ENCODE results near the gene CARD9.

CARD9 gene

GRCh38 chr9:136377341-136378169 is 4.1 kb upstream of the CARD9 start:
- Histone ChIP-seq H3K9ac (ENCODE audit: low read length) (no peak overlapping the region), H3K4me1 (ENCODE audit: control insufficient read depth, low read depth, low read length) (no peaks in the 10 kb centered on the region), H3K27ac (ENCODE audit: low read length) (no peak overlapping the region), H3K36me3 (ENCODE audit: control insufficient read depth, low read depth, low read length) (peaks cover 33% of the 10 kb centered on the region), H3K4me3 (ENCODE audit: low read length) (no peak overlapping the region), H3K9me3 (ENCODE audit: control insufficient read depth, low read depth, low read length) (no peaks in the 10 kb centered on the region), H3K27me3 (ENCODE audit: control insufficient read depth, insufficient read depth, low read length) (no peaks in the 10 kb centered on the region)

DNA sequence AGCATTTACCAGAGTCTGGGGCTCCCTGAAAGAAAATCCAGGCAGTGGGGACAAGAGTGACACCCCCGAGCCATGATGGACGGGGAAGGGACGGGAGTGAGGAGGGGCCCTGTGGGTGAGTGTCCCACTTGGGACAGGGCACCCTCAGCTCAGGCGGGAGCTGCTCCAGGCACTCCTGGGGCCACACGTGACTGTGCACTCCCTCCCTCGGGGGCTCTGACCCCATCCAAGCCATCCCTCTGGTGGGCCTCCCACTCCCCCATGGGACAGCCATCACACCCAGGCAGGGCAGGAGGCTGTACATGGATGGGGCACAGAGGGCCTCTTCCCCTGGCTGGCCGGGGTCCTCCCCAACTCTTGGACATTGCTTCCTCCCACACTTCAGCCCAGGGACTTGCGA is 3.0 kb upstream of the CARD9 start:
- Histone ChIP-seq H3K4me3 (ENCODE audit: low read length) (no peak overlapping the region), H3K9ac (ENCODE audit: low read length) (no peak overlapping the region), H3K4me1 (ENCODE audit: control insufficient read depth, low read depth, low read length) (no peaks in the 10 kb centered on the region), H3K9me3 (ENCODE audit: control insufficient read depth, low read depth, low read length) (no peaks in the 10 kb centered on the region), H3K36me3 (ENCODE audit: control insufficient read depth, low read depth, low read length) (peaks cover 23% of the 10 kb centered on the region), H3K27ac (ENCODE audit: low read length) (no peak overlapping the region), H3K27me3 (ENCODE audit: control insufficient read depth, insufficient read depth, low read length) (no peaks in the 10 kb centered on the region)

GRCh38 chr9:136375096-136375495 is 1.6 kb upstream of the CARD9 start:
- H3K4me3 ChIP-seq (ENCODE audit: low read length), result no peak overlapping the region
- H3K4me1 ChIP-seq (ENCODE audit: control insufficient read depth, low read depth, low read length), result no peaks in the 10 kb centered on the region
- H3K9ac ChIP-seq (ENCODE audit: low read length), result no peak overlapping the region
- H3K9me3 ChIP-seq (ENCODE audit: control insufficient read depth, low read depth, low read length), result no peaks in the 10 kb centered on the region
- no peaks in the 10 kb centered on the region for H3K27me3 ChIP-seq (ENCODE audit: control insufficient read depth, insufficient read depth, low read length)
- H3K27ac ChIP-seq (ENCODE audit: low read length), result no peak overlapping the region
- H3K36me3 ChIP-seq (ENCODE audit: control insufficient read depth, low read depth, low read length), result peaks cover 11% of the 10 kb centered on the region

GRCh38 chr9:136374183-136374575 is 710 bp upstream of the CARD9 start:
- Histone ChIP-seq H3K27me3 (ENCODE audit: control insufficient read depth, insufficient read depth, low read length) (no peaks in the 10 kb centered on the region), H3K27ac (ENCODE audit: low read length) (no peak overlapping the region), H3K9ac (ENCODE audit: low read length) (no peak overlapping the region), H3K36me3 (ENCODE audit: control insufficient read depth, low read depth, low read length) (peaks cover 6% of the 10 kb centered on the region), H3K4me3 (ENCODE audit: low read length) (no peak overlapping the region), H3K9me3 (ENCODE audit: control insufficient read depth, low read depth, low read length) (no peaks in the 10 kb centered on the region), H3K4me1 (ENCODE audit: control insufficient read depth, low read depth, low read length) (no peaks in the 10 kb centered on the region)

GRCh38 chr9:136372561-136373299 is 739 bp downstream of the CARD9 start:
- H3K27me3 ChIP-seq (ENCODE audit: control insufficient read depth, insufficient read depth, low read length), result no peaks in the 10 kb centered on the region
- peaks cover 6% of the 10 kb centered on the region for H3K36me3 ChIP-seq (ENCODE audit: control insufficient read depth, low read depth, low read length)
- no peak overlapping the region for H3K4me3 ChIP-seq (ENCODE audit: low read length)
- H3K4me1 ChIP-seq (ENCODE audit: control insufficient read depth, low read depth, low read length), result no peaks in the 10 kb centered on the region
- H3K9me3 ChIP-seq (ENCODE audit: control insufficient read depth, low read depth, low read length), result no peaks in the 10 kb centered on the region
- no peak overlapping the region for H3K27ac ChIP-seq (ENCODE audit: low read length)
- H3K9ac ChIP-seq (ENCODE audit: low read length), result no peak overlapping the region

DNA sequence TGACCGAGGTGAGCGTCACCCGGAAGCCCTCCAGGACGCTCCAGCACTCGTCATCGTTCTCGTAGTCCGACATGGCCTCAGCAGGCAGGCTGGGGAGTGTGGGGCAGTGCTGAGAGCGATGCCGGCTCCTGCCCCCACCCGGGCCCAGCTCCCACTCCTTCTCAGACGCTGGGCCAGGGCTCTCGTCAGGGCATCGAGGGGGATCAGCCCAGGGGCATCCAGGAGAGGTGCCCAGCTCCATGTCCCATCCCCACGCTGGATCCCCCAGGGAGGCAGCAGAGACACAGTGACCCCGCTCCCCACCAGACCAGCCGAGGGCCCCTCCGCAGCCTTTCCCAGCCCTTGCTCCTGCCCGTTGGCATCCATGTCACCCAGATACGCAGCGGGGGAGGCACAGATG is 1.5 kb downstream of the CARD9 start:
- H3K4me3 ChIP-seq (ENCODE audit: low read length), result no peak overlapping the region
- no peak overlapping the region for H3K9ac ChIP-seq (ENCODE audit: low read length)

GRCh38 chr9:136371533-136371880 is 2.0 kb downstream of the CARD9 start:
- no peaks in the 10 kb centered on the region for H3K27me3 ChIP-seq (ENCODE audit: control insufficient read depth, insufficient read depth, low read length)
- no peaks in the 10 kb centered on the region for H3K4me1 ChIP-seq (ENCODE audit: control insufficient read depth, low read depth, low read length)
- peaks cover 6% of the 10 kb centered on the region for H3K36me3 ChIP-seq (ENCODE audit: control insufficient read depth, low read depth, low read length)
- H3K4me3 ChIP-seq (ENCODE audit: low read length), result no peak overlapping the region
- no peaks in the 10 kb centered on the region for H3K9me3 ChIP-seq (ENCODE audit: control insufficient read depth, low read depth, low read length)
- no peak overlapping the region for H3K27ac ChIP-seq (ENCODE audit: low read length)
- H3K9ac ChIP-seq (ENCODE audit: low read length), result no peak overlapping the region

More for the DNA sequence above, 1.5 kb downstream of the CARD9 start:
- Histone ChIP-seq H3K4me1 (ENCODE audit: control insufficient read depth, low read depth, low read length) (no peaks in the 10 kb centered on the region), H3K27me3 (ENCODE audit: control insufficient read depth, insufficient read depth, low read length) (no peaks in the 10 kb centered on the region), H3K27ac (ENCODE audit: low read length) (no peak overlapping the region), H3K36me3 (ENCODE audit: control insufficient read depth, low read depth, low read length) (peaks cover 6% of the 10 kb centered on the region), H3K9me3 (ENCODE audit: control insufficient read depth, low read depth, low read length) (no peaks in the 10 kb centered on the region)

- Histone ChIP-seq H3K27ac (ENCODE audit: low read length) (no peak overlapping the region), H3K9me3 (ENCODE audit: control insufficient read depth, low read depth, low read length) (no peaks in the 10 kb centered on the region), H3K4me3 (ENCODE audit: low read length) (no peak overlapping the region), H3K36me3 (ENCODE audit: control insufficient read depth, low read depth, low read length) (peaks cover 4% of the 10 kb centered on the region), H3K4me1 (ENCODE audit: control insufficient read depth, low read depth, low read length) (no peaks in the 10 kb centered on the region), H3K27me3 (ENCODE audit: control insufficient read depth, insufficient read depth, low read length) (no peaks in the 10 kb centered on the region), H3K9ac (ENCODE audit: low read length) (no peak overlapping the region)
Observed at GRCh38 chr9:136370687-136371532, 2.6 kb downstream of the CARD9 start.

DNA sequence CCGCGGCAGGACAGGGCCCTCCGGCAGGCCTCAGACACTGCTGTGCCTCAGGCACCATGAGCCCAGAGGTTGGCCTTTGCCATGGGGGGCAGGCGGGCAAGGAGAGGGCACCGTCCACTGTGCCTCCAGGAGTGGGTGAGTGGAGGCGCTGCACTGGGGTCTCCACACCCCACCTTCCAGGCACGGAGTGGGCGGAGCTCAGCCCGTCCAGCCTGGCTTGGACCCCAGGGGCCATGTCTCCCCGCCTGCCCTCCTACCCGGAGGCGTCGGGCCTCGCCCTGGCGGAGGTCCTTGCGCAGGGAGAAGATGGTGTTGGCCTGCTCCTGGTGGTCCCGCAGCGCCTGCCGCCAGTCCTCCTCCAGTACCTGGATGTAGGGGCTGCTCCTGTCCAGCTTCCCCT is 3.4 kb downstream of the CARD9 start:
- Histone ChIP-seq H3K27me3 (ENCODE audit: control insufficient read depth, insufficient read depth, low read length) (no peaks in the 10 kb centered on the region), H3K4me1 (ENCODE audit: control insufficient read depth, low read depth, low read length) (no peaks in the 10 kb centered on the region), H3K4me3 (ENCODE audit: low read length) (no peak overlapping the region), H3K9ac (ENCODE audit: low read length) (no peak overlapping the region), H3K27ac (ENCODE audit: low read length) (no peak overlapping the region), H3K36me3 (ENCODE audit: control insufficient read depth, low read depth, low read length) (no peaks in the 10 kb centered on the region), H3K9me3 (ENCODE audit: control insufficient read depth, low read depth, low read length) (no peaks in the 10 kb centered on the region)

- H3K9ac ChIP-seq (ENCODE audit: low read length), result no peak overlapping the region
- no peaks in the 10 kb centered on the region for H3K4me1 ChIP-seq (ENCODE audit: control insufficient read depth, low read depth, low read length)
- H3K27me3 ChIP-seq (ENCODE audit: control insufficient read depth, insufficient read depth, low read length), result peaks cover 3% of the 10 kb centered on the region
- H3K36me3 ChIP-seq (ENCODE audit: control insufficient read depth, low read depth, low read length), result no peaks in the 10 kb centered on the region
- H3K27ac ChIP-seq (ENCODE audit: low read length), result no peak overlapping the region
- H3K9me3 ChIP-seq (ENCODE audit: control insufficient read depth, low read depth, low read length), result no peaks in the 10 kb centered on the region
- H3K4me3 ChIP-seq (ENCODE audit: low read length), result no peak overlapping the region
Observed at GRCh38 chr9:136368190-136368589, 5.3 kb downstream of the CARD9 start.

- Histone ChIP-seq H3K9ac (ENCODE audit: low read length) (no peak overlapping the region), H3K27me3 (ENCODE audit: control insufficient read depth, insufficient read depth, low read length) (peaks cover 3% of the 10 kb centered on the region), H3K4me1 (ENCODE audit: control insufficient read depth, low read depth, low read length) (no peaks in the 10 kb centered on the region), H3K36me3 (ENCODE audit: control insufficient read depth, low read depth, low read length) (no peaks in the 10 kb centered on the region), H3K9me3 (ENCODE audit: control insufficient read depth, low read depth, low read length) (no peaks in the 10 kb centered on the region), H3K4me3 (ENCODE audit: low read length) (no peak overlapping the region), H3K27ac (ENCODE audit: low read length) (no peak overlapping the region)
Observed at GRCh38 chr9:136367296-136368145, 5.9 kb downstream of the CARD9 start.
